Embryonic facial prominence (tissue), 1 donor: ENCODE measurements around the gene EID2.

Experiments
- DNase-seq: peaks from one replicate; pipeline ENCODE4 v3.0.0-alpha.2; 2016; ENCODE audit errors: extremely low spot score

Gene EID2, protein sequence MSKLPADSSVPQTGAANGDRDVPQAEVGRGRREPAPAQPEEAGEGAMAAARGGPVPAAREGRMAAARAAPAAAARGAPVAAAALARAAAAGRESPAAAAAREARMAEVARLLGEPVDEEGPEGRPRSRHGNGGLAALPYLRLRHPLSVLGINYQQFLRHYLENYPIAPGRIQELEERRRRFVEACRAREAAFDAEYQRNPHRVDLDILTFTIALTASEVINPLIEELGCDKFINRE

GRCh38 chr19:39539518-39540332, at the start of gene EID2:
EID2 (minus strand) TSS chr19:39540161; CDS start chr19:39540079, 82 bp downstream.
- peak; percentile 92 for DNase-seq

- no peak for DNase-seq
Measured at GRCh38 chr19:39588066-39588465, 48.1 kb upstream of the EID2 start.

- DNase-seq, result no peak
Measured at GRCh38 chr19:39587496-39587895, 47.5 kb upstream of the EID2 start.

GRCh38 chr19:39582891-39583625, 43.1 kb upstream of the EID2 start:
- DNase-seq, result no peak

GRCh38 chr19:39582442-39582841, 42.5 kb upstream of the EID2 start:
- no peak for DNase-seq

DNA sequence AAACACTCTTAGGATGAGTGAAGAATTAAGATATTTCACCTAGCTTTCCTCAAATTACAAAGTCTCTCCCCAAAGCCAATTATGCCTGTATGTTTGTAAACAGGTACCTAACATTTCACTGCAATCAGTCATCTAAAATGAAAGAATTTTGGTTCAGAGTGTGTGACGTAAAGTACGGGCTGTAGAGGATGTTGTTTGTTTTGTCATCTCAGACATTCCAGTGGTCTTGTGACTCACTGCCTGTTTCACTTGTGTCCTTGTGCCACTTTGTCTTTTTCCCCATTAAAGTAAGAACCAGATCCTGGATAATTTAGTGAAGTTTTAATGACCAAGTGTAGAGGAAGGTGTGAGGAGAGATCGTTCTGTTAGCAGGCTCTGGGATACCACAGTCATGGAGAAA, 28.6 kb upstream of the EID2 start:
- no peak for DNase-seq

- DNase-seq, result no peak
Measured at GRCh38 chr19:39566064-39566463, 26.1 kb upstream of the EID2 start.

- no peak for DNase-seq
Measured at GRCh38 chr19:39563408-39563807, 23.4 kb upstream of the EID2 start.

DNA sequence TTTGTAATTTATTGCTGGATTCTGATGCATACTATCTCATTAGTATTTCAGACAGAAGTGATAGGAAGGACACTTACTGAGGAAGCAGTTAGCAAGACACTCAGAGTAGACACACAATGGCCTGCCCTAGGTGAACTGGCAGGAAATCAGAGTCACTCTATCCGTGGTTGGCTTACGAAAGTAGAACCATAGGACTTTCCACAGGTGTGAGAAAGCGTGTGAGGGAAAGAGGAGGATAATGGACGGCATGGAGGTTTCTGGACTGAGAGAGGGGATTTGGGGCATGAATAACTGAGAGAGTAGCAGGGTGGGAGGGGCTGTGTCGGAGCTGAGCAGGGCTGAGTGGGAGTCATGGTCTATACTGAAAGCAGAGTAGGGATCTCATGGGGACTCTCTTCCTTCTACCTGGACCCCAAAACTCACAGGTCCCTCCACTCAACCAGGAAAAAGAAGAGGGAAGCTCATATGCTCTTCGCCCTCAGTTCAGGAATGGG, 18.7 kb upstream of the EID2 start:
- DNase-seq, result no peak

- DNase-seq, result no peak
Measured at GRCh38 chr19:39557811-39558623, 18.1 kb upstream of the EID2 start.

DNA sequence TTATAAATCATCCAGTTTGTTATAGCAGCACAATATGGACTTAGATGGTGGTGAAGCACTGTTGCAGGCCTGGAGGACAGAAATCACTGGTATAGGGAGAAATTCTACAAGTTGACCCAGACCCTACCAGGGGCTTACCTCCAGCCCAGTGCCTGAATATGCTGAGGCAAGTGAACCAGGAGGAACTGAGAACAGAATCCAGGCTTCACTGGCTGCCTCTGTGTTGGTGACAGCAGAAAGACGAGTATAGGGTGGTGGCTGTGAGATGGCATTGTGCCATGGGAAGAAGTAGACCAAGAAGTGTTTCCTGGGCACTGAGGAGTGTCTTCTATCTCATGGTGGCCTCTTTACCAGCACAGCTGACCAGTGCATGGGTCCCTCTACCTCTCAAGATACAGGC, 15.9 kb upstream of the EID2 start:
- no peak for DNase-seq

DNA sequence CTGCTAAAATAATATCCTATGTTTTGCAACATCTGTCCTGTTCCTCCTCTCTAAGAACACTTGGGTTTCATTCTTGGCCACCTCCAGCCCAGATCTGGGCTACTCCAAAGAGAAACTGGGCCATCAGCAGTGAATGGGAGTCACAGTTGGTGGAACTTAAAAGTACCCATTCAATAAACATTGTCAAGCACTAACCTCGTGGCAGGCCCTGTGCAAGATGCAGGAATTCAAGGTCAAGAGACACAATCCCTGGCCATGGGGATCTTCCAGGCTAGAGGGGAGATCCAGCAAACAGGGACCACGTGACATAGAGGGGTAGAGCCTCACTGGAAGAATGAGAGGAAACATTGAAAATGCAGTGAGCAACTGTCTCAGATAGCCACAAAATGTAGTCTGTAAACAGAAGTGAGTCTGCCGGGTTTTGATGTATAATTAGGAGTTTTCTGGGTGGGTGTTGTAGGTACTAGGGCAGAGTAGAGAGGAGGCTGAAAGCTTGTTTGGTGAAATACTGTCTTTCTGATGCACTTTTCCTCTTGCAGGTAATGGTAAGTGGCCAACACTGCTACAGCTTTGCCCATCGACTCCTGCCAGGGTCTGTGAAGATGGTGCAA, 14.8 kb upstream of the EID2 start:
- DNase-seq, result no peak

DNA sequence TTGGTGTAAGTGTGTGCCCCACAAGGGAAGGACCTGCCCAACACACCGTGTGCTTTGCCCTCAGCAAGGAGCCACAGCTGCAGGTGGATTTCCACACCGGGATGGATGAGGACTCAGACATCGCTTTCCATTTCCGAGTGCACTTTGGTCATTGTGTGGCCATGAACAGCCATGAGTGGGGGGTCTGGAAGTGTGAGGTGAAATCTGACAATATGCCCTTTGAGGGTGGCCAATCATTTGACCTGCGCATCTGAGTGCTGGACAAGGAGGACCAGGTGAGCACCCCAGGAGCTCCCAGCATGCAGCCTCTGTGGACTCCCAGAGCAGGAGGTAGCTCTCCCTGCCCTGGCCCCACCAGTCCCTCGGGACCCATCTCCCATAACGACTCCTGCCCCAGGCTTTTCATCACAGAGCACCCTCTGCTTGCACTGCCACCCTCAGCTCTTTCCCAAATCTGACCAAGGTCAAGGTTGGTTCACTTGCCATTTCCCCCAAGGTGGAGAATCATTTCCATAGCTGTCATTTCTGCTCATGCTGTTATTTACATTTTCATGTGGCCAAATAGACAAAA, 13.2 kb upstream of the EID2 start:
- no peak for DNase-seq

GRCh38 chr19:39550197-39550596, 10.2 kb upstream of the EID2 start:
- no peak for DNase-seq

- DNase-seq, result no peak
Measured at GRCh38 chr19:39546599-39546998, 6.6 kb upstream of the EID2 start.

DNA sequence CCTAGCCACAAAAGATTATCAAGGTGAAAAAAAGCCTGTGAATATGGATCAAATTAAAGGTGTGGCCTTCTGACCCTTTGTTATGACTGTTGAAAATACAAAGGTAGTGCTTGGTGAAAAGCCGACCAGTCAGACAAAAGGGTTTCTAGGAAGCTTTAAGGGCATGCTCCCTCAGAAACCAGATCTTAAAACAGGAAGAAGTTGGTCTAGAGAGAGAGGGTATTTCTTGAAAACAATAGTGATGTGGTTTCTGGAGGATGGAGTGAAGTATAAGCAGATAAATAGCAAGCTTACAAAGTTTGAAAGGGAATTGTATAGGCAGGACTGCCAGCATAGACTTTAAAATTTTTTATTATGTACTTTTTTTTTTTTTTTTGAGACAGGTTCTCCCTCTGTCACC, 5.0 kb upstream of the EID2 start:
- no peak for DNase-seq

DNA sequence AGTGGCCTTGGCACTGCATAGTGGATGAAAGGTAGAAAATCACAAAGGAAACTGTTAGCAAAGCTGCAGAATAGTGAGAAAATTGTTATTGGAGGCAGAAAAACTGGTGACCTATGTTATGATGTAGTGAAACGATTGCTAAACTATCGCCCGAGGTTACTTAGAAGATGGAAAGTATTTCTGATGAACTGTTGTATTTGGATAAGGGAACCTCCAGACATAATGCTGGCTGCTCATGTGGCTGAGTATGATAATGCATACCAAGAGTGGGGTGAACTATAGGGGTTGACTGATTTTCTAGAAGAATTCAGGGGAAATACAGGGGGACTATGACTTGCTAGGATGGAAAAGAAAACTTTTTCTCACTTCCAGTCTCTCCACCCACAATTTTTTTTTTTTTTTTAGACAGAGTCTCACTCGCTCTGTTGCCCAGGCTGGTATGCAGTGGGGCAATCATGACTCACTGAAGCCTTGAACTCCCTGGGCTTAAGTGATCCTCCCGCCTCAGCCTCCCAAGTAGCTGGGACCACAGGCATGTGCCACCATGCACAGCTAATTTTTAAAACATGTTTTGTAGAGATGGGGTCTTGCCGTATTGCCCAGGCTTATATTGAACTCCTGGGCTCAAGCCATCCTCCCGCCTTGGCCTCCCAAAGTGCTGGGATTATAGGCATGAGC, 4.4 kb upstream of the EID2 start:
- no peak for DNase-seq

GRCh38 chr19:39543477-39543857, 3.5 kb upstream of the EID2 start:
- DNase-seq, result no peak

- no peak for DNase-seq
Measured at GRCh38 chr19:39542206-39542605, 2.2 kb upstream of the EID2 start.

DNA sequence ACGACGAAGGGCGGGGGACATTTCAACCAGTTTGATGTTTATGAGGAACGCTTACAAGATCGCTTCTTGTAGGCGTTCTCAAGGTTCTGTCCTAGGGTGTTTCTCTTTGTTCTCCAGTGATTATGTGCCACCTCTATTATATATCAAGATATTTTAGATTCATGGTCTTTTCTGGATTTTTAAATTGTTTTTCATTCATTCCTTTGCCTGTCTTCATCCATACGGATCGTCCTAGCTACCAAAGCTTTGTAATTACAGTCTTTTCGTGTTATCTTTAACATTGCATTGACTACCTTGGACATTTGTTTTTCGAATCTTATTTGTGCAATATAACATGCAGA, 342 bp upstream of the EID2 start:
- DNase-seq, result no peak

GRCh38 chr19:39539165-39539517, 820 bp downstream of the EID2 start:
- DNase-seq, result no peak
